IgD-negative memory B cell (primary cell): ENCODE measurements around the gene TLE2. TPM values are rescaled to one million over a fixed set of nuclear protein-coding genes. Genes with fewer than 3 reads are reported as not detected.
"Not testable (repeated sequence)": the region's sequence is repeated elsewhere in the genome, so short reads cannot be mapped to it uniquely, and the experiment has no call there.

ENCODE experiments used
- H3K27ac Mint-ChIP-seq, 3 donors: one replicate each; pipeline ENCODE4 v1.8.0; 2020 to 2022; ENCODE audit warnings: mild to moderate bottlenecking in 3 of 3, mixed read lengths in 3 of 3, moderate library complexity in 1 of 3
- H3K27me3 Mint-ChIP-seq: one replicate; pipeline ENCODE4 v1.8.0; 2021; ENCODE audit warnings: mixed read lengths
- H3K36me3 Mint-ChIP-seq: one replicate; pipeline ENCODE4 v1.8.0; 2020; ENCODE audit warnings: mild to moderate bottlenecking, mixed read lengths
- H3K4me1 Mint-ChIP-seq, 3 donors: one replicate each; pipeline ENCODE4 v1.8.0; 2020 to 2022; ENCODE audit warnings: mixed read lengths in 3 of 3, mild to moderate bottlenecking in 1 of 3
- H3K4me3 Mint-ChIP-seq, 4 donors: one replicate each; pipeline ENCODE4 v1.8.0; 2020 to 2022; ENCODE audit warnings: mild to moderate bottlenecking in 4 of 4, mixed read lengths in 4 of 4, moderate library complexity in 3 of 4
- H3K9me3 Mint-ChIP-seq, 3 donors: one replicate each; pipeline ENCODE4 v1.8.0; 2020 to 2021; ENCODE audit warnings: mixed read lengths in 3 of 3, mild to moderate bottlenecking in 1 of 3
- polyA plus RNA-seq: library from polyadenylated mRNA; unstranded; fragments of 300-500 nt; fragmentation: Illumina TruSeq; gene quantifications from one replicate; pipeline ENCODE4 v1.2.3, GENCODE V29; 2021

TLE2 gene
- polyA plus RNA-seq, 1 donor from 2014 or later = 0.56 TPM

GRCh38 chr19:2982561-2982960 lies 46.5 kb downstream of the TLE2 start:
- H3K36me3 Mint-ChIP-seq = no peaks in the 10 kb centered on the region
- H3K27ac Mint-ChIP-seq = no peak overlapping the region
- no peak overlapping the region for H3K4me3 Mint-ChIP-seq

DNA sequence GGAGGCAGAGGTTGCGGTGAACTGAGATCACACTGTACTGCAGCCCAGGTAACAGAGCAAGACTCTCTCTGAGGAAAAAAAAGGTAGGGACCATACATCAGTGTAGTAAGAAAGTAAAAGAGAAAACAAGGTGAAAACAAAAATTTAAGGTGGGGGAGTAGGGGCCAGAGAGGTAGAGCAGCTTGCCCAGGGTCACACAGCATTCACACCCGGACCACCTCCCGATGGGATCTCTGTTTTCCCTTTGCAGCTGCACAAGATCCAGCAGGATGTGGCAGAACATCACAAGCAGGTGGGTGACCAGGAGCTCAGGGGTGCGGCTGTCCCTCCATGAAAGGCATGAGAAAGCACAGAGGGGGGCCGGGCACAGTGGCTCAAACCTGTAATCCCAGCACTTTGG lies 47.2 kb downstream of the TLE2 start:
- Mint-ChIP-seq H3K27me3 (peaks cover 15% of the 10 kb centered on the region), H3K4me1 (peaks cover 4 to 8% (median 5%) of the 10 kb centered on the region in 3 donors), H3K27ac (no peak overlapping the region), H3K4me3 (no peak overlapping the region), H3K36me3 (no peaks in the 10 kb centered on the region), H3K9me3 (no peaks in the 10 kb centered on the region)

More at GRCh38 chr19:2982561-2982960, 46.5 kb downstream of the TLE2 start:
- Mint-ChIP-seq H3K9me3 (no peaks in the 10 kb centered on the region), H3K27me3 (peaks cover 18% of the 10 kb centered on the region), H3K4me1 (peaks cover 0 to 5% (median 3%) of the 10 kb centered on the region in 3 donors)

GRCh38 chr19:2978772-2979171 lies 50.3 kb downstream of the TLE2 start:
- Mint-ChIP-seq H3K36me3 (no peaks in the 10 kb centered on the region), H3K4me1 (peaks cover 5 to 15% (median 13%) of the 10 kb centered on the region in 3 donors), H3K27ac (no peak overlapping the region), H3K27me3 (peaks cover 19% of the 10 kb centered on the region), H3K9me3 (no peaks in the 10 kb centered on the region), H3K4me3 (no peak overlapping the region)

GRCh38 chr19:2978166-2978767 lies 50.8 kb downstream of the TLE2 start:
- H3K36me3 Mint-ChIP-seq = no peaks in the 10 kb centered on the region
- peaks cover 15% of the 10 kb centered on the region for H3K27me3 Mint-ChIP-seq
- peaks cover 8 to 15% (median 10%) of the 10 kb centered on the region in 3 donors for H3K4me1 Mint-ChIP-seq
- no peak overlapping the region for H3K4me3 Mint-ChIP-seq
- peak overlapping the region in 1 of 3 donors; percentile 98 for H3K27ac Mint-ChIP-seq
- H3K9me3 Mint-ChIP-seq = no peaks in the 10 kb centered on the region

DNA sequence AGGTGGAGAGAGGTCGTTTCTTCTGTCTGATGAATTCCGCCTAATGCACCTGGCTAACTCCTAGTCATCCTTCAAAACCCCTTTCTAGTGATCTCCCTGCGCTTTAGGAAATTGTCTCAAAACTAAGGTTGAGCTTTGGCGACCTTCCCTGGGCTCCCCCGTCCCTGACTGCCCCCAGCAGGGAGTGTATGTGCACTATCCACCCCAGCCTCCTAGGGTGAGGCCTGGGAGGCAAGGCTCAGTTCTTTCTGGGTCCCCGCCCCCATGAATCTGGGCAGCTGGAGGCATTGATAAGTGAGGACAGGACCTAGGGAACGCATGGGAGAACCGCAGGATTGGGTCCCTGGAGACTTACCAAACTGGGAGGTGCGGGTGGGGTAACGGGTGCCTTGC lies 51.3 kb downstream of the TLE2 start:
- peak overlapping the region in 1 of 4 donors; percentile 57 for H3K4me3 Mint-ChIP-seq
- peak overlapping the region; percentile 43 to 98 (median 67) for H3K27ac Mint-ChIP-seq
- peaks cover 11% of the 10 kb centered on the region for H3K27me3 Mint-ChIP-seq
- H3K4me1 Mint-ChIP-seq = peaks cover 6 to 15% (median 7%) of the 10 kb centered on the region in 3 donors
- H3K9me3 Mint-ChIP-seq = no peaks in the 10 kb centered on the region
- H3K36me3 Mint-ChIP-seq = no peaks in the 10 kb centered on the region

DNA sequence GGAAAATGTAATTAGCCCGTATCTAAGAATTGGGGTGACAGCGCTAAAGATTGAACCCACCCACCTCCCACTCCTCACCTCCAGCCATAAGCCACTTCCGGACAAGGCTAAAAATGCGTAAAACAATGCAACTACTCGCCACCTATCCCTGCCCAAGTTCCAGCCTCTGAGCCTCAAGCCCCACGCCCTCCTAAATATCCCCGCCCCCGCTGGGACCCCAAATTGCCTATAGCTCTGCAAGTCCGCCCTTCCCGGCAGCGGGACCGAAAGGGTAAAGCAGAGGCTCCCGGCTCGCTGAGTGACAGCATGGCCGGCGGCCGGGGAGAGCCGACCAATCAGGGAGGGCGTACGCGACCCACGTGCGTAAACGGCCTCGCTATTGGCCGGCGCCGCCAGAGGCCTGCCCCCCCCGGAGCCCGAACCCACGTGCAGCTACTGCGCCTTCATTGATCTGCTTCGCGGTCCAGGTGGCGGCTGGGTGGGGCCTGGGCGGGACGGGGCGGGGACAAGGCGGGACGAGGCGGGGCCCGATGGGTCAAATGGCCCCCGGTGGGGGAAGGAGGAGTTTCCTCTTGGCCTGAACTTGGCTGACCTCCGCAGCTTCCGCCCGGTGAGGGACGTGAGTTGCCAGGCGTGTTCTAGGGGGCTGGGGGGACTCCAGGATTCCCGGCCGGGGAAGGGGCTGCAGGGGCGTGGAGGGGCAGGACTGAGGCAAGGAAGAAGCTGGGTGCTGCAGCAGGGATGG lies 51.9 kb downstream of the TLE2 start, which contains the start of gene TLE6:
TLE6 (plus strand) TSS at position 564 of the 745 bp plus-strand sequence. CDS start 670 bp downstream, outside the sequence.
- H3K9me3 Mint-ChIP-seq = no peaks in the 10 kb centered on the region
- H3K4me3 Mint-ChIP-seq = peak within 1 kb of the TSS; percentile 88 to 96 (median 94)
- H3K36me3 Mint-ChIP-seq = no peaks in the 10 kb centered on the region
- H3K27me3 Mint-ChIP-seq = peaks cover 14% of the 10 kb centered on the region
- peaks cover 6 to 15% (median 7%) of the 10 kb centered on the region in 3 donors for H3K4me1 Mint-ChIP-seq
- H3K27ac Mint-ChIP-seq = peak within 1 kb of the TSS; percentile 52 to 98 (median 94)

DNA sequence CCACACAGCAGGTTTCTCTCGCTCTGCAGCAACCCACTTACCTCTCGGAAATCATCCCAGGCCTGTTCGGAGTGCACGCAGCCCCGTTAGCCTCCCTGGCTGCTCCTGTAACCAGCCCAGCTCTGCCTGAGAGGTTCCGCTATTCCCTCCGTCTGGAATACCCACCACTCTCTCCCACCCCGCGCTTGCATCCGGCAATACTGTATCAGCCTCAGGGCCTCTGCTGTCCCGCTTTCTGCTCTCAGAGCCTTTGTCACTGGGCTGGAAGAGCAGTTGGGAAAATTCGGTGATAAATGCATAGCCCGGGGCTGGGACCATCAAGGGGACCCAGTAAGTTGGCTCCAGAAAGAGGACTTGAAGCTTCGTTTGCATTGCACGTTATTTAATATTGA lies 52.5 kb downstream of the TLE2 start:
- no peaks in the 10 kb centered on the region for H3K9me3 Mint-ChIP-seq
- H3K36me3 Mint-ChIP-seq = no peaks in the 10 kb centered on the region
- H3K4me1 Mint-ChIP-seq = peaks cover 6 to 15% (median 7%) of the 10 kb centered on the region in 3 donors
- peak overlapping the region in 2 of 3 donors; percentile 52 to 98 for H3K27ac Mint-ChIP-seq
- H3K27me3 Mint-ChIP-seq = peaks cover 13% of the 10 kb centered on the region
- H3K4me3 Mint-ChIP-seq = peak overlapping the region; percentile 88 to 96 (median 94)

DNA sequence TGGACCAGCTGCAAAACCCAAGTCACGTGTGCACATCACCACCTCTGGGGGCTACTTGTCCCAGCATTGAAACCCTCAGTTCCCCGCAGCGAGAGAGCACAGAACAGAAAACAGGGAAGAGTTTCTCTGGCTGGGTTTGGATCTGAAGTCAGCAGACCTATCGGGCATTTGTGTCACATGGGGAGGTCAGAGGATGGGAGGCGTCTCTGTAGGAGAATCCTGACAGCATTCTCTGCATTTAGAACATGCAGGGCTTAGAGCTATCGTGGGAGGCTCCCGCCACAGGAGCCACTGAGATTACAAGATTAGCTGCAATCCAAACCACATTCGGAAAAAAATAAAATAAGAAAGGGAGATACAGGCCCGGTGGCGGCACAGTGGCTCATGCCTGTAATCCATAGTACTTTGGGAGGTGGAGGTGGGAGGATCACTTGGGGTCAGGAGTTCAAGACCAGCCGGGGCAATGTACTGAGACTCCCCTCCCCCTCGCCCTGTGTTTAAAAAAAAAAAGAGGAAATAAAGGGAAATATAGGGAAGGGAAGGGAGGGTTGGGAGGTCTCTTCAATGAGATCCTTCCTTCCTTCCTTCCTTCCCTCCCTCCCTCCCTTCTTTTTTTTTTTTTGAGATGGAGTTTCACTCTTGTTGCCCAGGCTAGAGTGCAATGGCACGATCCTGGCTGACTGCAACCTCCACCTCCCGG lies 54.6 kb downstream of the TLE2 start:
- peak overlapping the region in 1 of 3 donors; percentile 48 for H3K27ac Mint-ChIP-seq
- peaks cover 6 to 15% (median 7%) of the 10 kb centered on the region in 3 donors for H3K4me1 Mint-ChIP-seq
- no peaks in the 10 kb centered on the region for H3K36me3 Mint-ChIP-seq
- H3K27me3 Mint-ChIP-seq = peaks cover 11% of the 10 kb centered on the region
- peak overlapping the region in 1 of 4 donors; percentile 15 for H3K4me3 Mint-ChIP-seq
- no peaks in the 10 kb centered on the region for H3K9me3 Mint-ChIP-seq

GRCh38 chr19:2973229-2973628 lies 55.9 kb downstream of the TLE2 start:
- Mint-ChIP-seq H3K9me3 (no peaks in the 10 kb centered on the region), H3K4me3 (peak overlapping the region in 1 of 4 donors; percentile 54), H3K4me1 (peaks cover 7 to 16% (median 7%) of the 10 kb centered on the region in 3 donors), H3K27me3 (peaks cover 12% of the 10 kb centered on the region), H3K36me3 (no peaks in the 10 kb centered on the region), H3K27ac (peak overlapping the region in 1 of 3 donors; percentile 39)

GRCh38 chr19:2970201-2970835 lies 58.8 kb downstream of the TLE2 start:
- no peaks in the 10 kb centered on the region for H3K9me3 Mint-ChIP-seq
- H3K36me3 Mint-ChIP-seq = no peaks in the 10 kb centered on the region
- H3K27me3 Mint-ChIP-seq = peaks cover 15% of the 10 kb centered on the region
- H3K27ac Mint-ChIP-seq = peak overlapping the region in 1 of 3 donors; percentile 53
- peaks cover 0 to 18% (median 15%) of the 10 kb centered on the region in 3 donors for H3K4me1 Mint-ChIP-seq
- peak overlapping the region in 2 of 4 donors; percentile 49 to 50 for H3K4me3 Mint-ChIP-seq

- peaks cover 0 to 18% (median 10%) of the 10 kb centered on the region in 3 donors for H3K4me1 Mint-ChIP-seq
Measured at GRCh38 chr19:2969104-2969504, 60.0 kb downstream of the TLE2 start.

GRCh38 chr19:2967972-2968371 lies 61.1 kb downstream of the TLE2 start:
- peak overlapping the region in 1 of 3 donors; percentile 80 for H3K27ac Mint-ChIP-seq
- H3K36me3 Mint-ChIP-seq = no peaks in the 10 kb centered on the region
- peaks cover 0 to 16% (median 10%) of the 10 kb centered on the region in 3 donors for H3K4me1 Mint-ChIP-seq
- no peaks in the 10 kb centered on the region for H3K9me3 Mint-ChIP-seq
- peaks cover 11% of the 10 kb centered on the region for H3K27me3 Mint-ChIP-seq
- peak overlapping the region in 1 of 4 donors; percentile 49 for H3K4me3 Mint-ChIP-seq

More at GRCh38 chr19:2969104-2969504, 60.0 kb downstream of the TLE2 start:
- Mint-ChIP-seq H3K36me3 (no peaks in the 10 kb centered on the region), H3K4me3 (peak overlapping the region in 2 of 4 donors; percentile 57 to 58), H3K9me3 (no peaks in the 10 kb centered on the region), H3K27ac (peak overlapping the region in 2 of 3 donors; percentile 53 to 71), H3K27me3 (peaks cover 11% of the 10 kb centered on the region)

- Mint-ChIP-seq H3K36me3 (peaks cover 3% of the 10 kb centered on the region), H3K4me1 (peaks cover 4 to 20% (median 16%) of the 10 kb centered on the region in 3 donors), H3K4me3 (no peak overlapping the region), H3K27me3 (peaks cover 8% of the 10 kb centered on the region), H3K9me3 (no peaks in the 10 kb centered on the region), H3K27ac (no peak overlapping the region)
Measured at GRCh38 chr19:2964874-2965273, 64.2 kb downstream of the TLE2 start.

DNA sequence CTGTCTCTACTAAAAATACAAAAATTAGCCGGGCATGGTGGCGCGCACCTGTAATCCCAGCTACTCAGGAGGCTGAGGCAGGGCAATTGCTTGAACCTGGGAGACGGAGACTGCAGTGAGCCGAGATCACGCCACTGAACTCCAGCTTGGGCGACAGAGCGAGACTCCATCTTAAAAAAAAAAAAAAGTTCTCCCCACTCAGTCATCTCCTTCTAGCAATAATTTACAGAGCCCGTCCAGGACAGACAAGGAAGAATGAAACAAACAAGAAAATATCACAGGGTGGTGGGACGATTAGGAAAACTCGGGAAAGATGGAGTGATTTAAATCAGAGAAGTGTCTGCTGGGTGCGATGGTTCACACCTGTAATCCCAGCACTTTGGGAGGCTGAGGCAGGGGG lies 65.4 kb downstream of the TLE2 start:
- peaks cover 4 to 20% (median 16%) of the 10 kb centered on the region in 3 donors for H3K4me1 Mint-ChIP-seq
- H3K4me3 Mint-ChIP-seq, H3K36me3 Mint-ChIP-seq, H3K27me3 Mint-ChIP-seq, H3K9me3 Mint-ChIP-seq, H3K27ac Mint-ChIP-seq: not testable (repeated sequence)
